Fibroblast of villous mesenchyme (primary cell): Measurements from ENCODE around the gene HERC2. TPM values are rescaled to one million over a fixed set of nuclear protein-coding genes. Genes with fewer than 3 reads are reported as not detected.
"Not testable (repeated sequence)": the region's sequence is repeated elsewhere in the genome, so short reads cannot be mapped to it uniquely, and the experiment has no call there.

ENCODE experiments used
- DNase-seq: peaks from one replicate; pipeline ENCODE4 v3.0.0-alpha.2; 2010; ENCODE audit warnings: low read depth
- H3K4me3 ChIP-seq: 2 replicates; pipeline ENCODE4 v1.5.1; 2011; ENCODE audit warnings: low read depth, mild to moderate bottlenecking, low read length
- total RNA-seq: library from RNA; depleted of rRNA; stranded (reverse); fragments of >200 nt; gene quantifications from 2 replicates; pipeline ENCODE4 v1.2.3, GENCODE V29; 2012
- TF ChIP-seq, protein P1 (sequence below): IDR thresholded peaks from 2 replicates; pipeline ENCODE4 v1.5.1; 2012; ENCODE audit warnings: low read depth, mild to moderate bottlenecking, low read length; ENCODE audit not compliant: insufficient read depth

HERC2 gene
- total RNA-seq, 1 donor = 41.0 TPM

GRCh38 chr15:28127036-28127435, 194.9 kb downstream of the HERC2 start:
- DNase-seq = no peak
- no peak overlapping the region for H3K4me3 ChIP-seq
- TF ChIP-seq, protein P1, sequence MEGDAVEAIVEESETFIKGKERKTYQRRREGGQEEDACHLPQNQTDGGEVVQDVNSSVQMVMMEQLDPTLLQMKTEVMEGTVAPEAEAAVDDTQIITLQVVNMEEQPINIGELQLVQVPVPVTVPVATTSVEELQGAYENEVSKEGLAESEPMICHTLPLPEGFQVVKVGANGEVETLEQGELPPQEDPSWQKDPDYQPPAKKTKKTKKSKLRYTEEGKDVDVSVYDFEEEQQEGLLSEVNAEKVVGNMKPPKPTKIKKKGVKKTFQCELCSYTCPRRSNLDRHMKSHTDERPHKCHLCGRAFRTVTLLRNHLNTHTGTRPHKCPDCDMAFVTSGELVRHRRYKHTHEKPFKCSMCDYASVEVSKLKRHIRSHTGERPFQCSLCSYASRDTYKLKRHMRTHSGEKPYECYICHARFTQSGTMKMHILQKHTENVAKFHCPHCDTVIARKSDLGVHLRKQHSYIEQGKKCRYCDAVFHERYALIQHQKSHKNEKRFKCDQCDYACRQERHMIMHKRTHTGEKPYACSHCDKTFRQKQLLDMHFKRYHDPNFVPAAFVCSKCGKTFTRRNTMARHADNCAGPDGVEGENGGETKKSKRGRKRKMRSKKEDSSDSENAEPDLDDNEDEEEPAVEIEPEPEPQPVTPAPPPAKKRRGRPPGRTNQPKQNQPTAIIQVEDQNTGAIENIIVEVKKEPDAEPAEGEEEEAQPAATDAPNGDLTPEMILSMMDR = no peak

- DNase-seq = peak; percentile 62
- no peak overlapping the region for H3K4me3 ChIP-seq
- TF ChIP-seq, protein P1 = peak; percentile 66
Measured at GRCh38 chr15:28125673-28126651, 196.0 kb downstream of the HERC2 start.

GRCh38 chr15:28124841-28125240, 197.1 kb downstream of the HERC2 start:
- no peak for DNase-seq

DNA sequence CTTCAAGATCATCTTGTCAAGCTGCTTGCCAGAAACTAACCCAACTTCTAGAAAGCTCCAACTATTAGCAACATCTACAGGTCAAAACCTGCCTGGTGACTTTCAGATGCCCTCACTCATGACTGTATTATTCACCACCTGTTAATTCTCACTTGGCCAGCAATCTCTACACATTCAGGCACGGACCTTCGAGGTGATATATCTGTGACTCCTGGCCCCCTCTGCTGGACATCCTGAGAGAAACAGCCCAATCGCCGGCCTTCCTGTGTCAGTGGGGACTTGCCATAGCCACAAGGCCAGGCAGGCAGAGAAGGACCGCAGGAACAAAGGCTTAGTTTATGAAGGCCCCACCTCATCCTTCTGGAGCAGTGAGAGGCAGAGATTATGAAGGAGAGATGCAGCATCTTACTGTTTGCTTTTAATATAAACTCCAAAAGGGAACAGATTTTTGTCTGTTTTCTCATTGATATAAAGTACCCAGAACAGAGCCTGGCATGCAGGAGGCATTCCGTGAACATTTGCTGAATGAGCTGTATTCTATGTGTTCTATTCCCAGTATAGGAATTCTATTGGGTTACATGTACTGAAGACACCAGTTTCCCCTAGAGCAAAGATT, 198.5 kb downstream of the HERC2 start:
- TF ChIP-seq, protein P1 = peak; percentile 81
- peak; percentile 73 for DNase-seq

More at GRCh38 chr15:28124841-28125240, 197.1 kb downstream of the HERC2 start:
- no peak overlapping the region for H3K4me3 ChIP-seq
- TF ChIP-seq, protein P1 = no peak

GRCh38 chr15:28122038-28122949, 199.7 kb downstream of the HERC2 start:
- TF ChIP-seq, protein P1 = no peak
- no peak overlapping the region for H3K4me3 ChIP-seq
- DNase-seq = no peak

More for the DNA sequence above, 198.5 kb downstream of the HERC2 start:
- no peak overlapping the region for H3K4me3 ChIP-seq

DNA sequence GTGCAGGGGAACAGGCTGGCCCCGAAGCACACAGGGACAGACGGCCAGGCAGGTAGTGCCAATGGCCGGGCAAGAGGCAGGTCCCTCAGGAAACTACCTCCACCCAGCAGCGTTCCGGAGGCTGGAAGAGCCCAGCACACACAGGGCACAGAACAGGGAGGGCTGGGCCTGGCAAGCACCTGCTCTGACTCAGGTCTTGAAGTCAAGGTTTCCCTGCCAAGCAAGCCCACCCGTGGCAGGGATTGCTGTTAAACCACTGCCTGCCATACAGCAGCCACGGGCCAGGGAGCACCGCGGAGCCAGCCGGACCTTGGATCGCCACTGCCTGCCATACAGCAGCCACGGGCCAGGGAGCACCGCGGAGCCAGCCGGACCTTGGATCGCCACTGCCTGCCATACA, 200.4 kb downstream of the HERC2 start:
- not testable (repeated sequence) for DNase-seq, H3K4me3 ChIP-seq
